DND-41 (cell line): Measurements from ENCODE around the gene BPIFB3.

Source experiments
- ATAC-seq: fragments of 200-7000 bp; cut with Tn5 transposase; 3 replicates; pipeline ENCODE4 v1.9.1; 2021; ENCODE audit warnings: low read depth; ENCODE audit not compliant: insufficient read depth
- DNase-seq: peaks from one replicate; pipeline ENCODE4 v3.0.0-alpha.2; 2020
- H2AFZ ChIP-seq: 2 replicates; pipeline ENCODE4 v1.6.0; 2012; ENCODE audit warnings: low read depth, low read length
- H3K27ac ChIP-seq: 2 replicates; pipeline ENCODE4 v1.5.1; 2012; ENCODE audit warnings: low read length, inconsistent platforms
- H3K27me3 ChIP-seq: fragments of 200-600 bp; sonication (generic); 2 replicates; pipeline ENCODE4 v1.6.0; 2012; ENCODE audit warnings: low read length, mild to moderate bottlenecking, inconsistent platforms; ENCODE audit not compliant: insufficient read depth, poor library complexity
- H3K36me3 ChIP-seq: 2 replicates; pipeline ENCODE4 v1.5.1; 2012; ENCODE audit warnings: low read length, inconsistent platforms; ENCODE audit not compliant: insufficient read depth
- H3K4me1 ChIP-seq: 2 replicates; pipeline ENCODE4 v1.5.1; 2012; ENCODE audit warnings: mild to moderate bottlenecking, low read length; ENCODE audit not compliant: insufficient read depth
- H3K4me2 ChIP-seq: 2 replicates; pipeline ENCODE4 v1.6.0; 2012; ENCODE audit warnings: mild to moderate bottlenecking, moderate library complexity, low read length, inconsistent platforms; ENCODE audit not compliant: insufficient read depth
- H3K4me3 ChIP-seq, 2 experiments: fragments of 200-600 bp in 1 of 2; shearing (Covaris generic) in 1 of 2; 2 replicates each; pipeline ENCODE4 v1.5.1; 2012 to 2016; ENCODE audit warnings: inconsistent platforms in 2 of 2, low read length in 2 of 2, mild to moderate bottlenecking in 2 of 2, low read depth in 1 of 2, moderate library complexity in 1 of 2
- H3K79me2 ChIP-seq: 2 replicates; pipeline ENCODE4 v1.6.0; 2012; ENCODE audit warnings: low read length, inconsistent platforms; ENCODE audit not compliant: insufficient read depth
- H3K9ac ChIP-seq: 2 replicates; pipeline ENCODE4 v1.6.0; 2012; ENCODE audit warnings: low read depth, mild to moderate bottlenecking, inconsistent platforms, low read length, moderate library complexity
- H3K9me3 ChIP-seq: 2 replicates; pipeline ENCODE4 v1.5.1; 2012; ENCODE audit warnings: low read length, moderate library complexity, mild to moderate bottlenecking, inconsistent platforms; ENCODE audit not compliant: insufficient read depth, severe bottlenecking
- H4K20me1 ChIP-seq: 2 replicates; pipeline ENCODE4 v1.6.0; 2012; ENCODE audit warnings: low read length; ENCODE audit not compliant: insufficient read depth
- EZH2 ChIP-seq: IDR thresholded peaks from 3 replicates; pipeline ENCODE4 v1.6.1; 2012; ENCODE audit warnings: borderline replicate concordance, low read depth, mild to moderate bottlenecking, moderate library complexity, low read length, inconsistent platforms; ENCODE audit not compliant: severe bottlenecking
- TF ChIP-seq, protein P1 (sequence below): IDR thresholded peaks from 2 replicates; pipeline ENCODE4 v1.5.1; 2012; ENCODE audit warnings: borderline replicate concordance, low read length, moderate library complexity, mild to moderate bottlenecking; ENCODE audit not compliant: poor library complexity, severe bottlenecking; ENCODE audit errors: extremely low read depth

Gene BPIFB3

DNA sequence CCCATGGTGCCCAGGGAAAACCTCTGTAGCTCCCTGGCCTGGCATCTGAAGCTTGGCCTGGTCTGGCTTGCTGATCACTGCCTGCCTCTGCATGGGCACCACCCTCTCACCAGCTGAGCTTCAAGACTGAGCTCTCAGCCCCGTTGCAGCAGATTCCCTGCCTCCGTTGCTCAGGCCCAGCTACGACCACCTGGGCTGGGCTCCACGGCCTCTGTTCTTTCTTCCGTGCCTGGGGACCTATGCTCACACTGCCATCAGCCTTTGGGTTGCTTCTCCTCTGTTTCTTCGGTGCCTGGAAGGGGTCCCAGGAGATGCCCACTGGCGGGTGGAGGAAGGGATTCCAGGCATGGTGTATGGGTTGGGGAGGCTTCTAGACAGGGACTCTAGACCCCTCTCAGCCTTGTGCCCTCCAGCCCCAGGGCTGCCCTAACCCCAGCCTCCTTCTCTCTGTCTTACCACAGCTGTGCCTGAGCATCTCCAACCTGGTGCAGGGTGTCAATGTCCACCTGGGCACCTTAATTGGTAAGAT is 37.1 kb upstream of the BPIFB3 start:
- no peak for ATAC-seq
- no peaks in the 10 kb centered on the region for H3K79me2 ChIP-seq
- no peaks in the 10 kb centered on the region for H3K27me3 ChIP-seq
- H3K9ac ChIP-seq, result no peak overlapping the region
- DNase-seq, result no peak
- H3K27ac ChIP-seq, result no peak overlapping the region
- no peak for TF ChIP-seq EZH2
- TF ChIP-seq, protein P1, sequence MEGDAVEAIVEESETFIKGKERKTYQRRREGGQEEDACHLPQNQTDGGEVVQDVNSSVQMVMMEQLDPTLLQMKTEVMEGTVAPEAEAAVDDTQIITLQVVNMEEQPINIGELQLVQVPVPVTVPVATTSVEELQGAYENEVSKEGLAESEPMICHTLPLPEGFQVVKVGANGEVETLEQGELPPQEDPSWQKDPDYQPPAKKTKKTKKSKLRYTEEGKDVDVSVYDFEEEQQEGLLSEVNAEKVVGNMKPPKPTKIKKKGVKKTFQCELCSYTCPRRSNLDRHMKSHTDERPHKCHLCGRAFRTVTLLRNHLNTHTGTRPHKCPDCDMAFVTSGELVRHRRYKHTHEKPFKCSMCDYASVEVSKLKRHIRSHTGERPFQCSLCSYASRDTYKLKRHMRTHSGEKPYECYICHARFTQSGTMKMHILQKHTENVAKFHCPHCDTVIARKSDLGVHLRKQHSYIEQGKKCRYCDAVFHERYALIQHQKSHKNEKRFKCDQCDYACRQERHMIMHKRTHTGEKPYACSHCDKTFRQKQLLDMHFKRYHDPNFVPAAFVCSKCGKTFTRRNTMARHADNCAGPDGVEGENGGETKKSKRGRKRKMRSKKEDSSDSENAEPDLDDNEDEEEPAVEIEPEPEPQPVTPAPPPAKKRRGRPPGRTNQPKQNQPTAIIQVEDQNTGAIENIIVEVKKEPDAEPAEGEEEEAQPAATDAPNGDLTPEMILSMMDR, result no peak
- no peaks in the 10 kb centered on the region for H3K4me1 ChIP-seq
- no peaks in the 10 kb centered on the region for H4K20me1 ChIP-seq
- H3K4me2 ChIP-seq, result no peak overlapping the region
- no peak overlapping the region for H3K4me3 ChIP-seq
- H3K36me3 ChIP-seq, result no peaks in the 10 kb centered on the region
- H3K9me3 ChIP-seq, result no peaks in the 10 kb centered on the region
- no peak overlapping the region for H2AFZ ChIP-seq

DNA sequence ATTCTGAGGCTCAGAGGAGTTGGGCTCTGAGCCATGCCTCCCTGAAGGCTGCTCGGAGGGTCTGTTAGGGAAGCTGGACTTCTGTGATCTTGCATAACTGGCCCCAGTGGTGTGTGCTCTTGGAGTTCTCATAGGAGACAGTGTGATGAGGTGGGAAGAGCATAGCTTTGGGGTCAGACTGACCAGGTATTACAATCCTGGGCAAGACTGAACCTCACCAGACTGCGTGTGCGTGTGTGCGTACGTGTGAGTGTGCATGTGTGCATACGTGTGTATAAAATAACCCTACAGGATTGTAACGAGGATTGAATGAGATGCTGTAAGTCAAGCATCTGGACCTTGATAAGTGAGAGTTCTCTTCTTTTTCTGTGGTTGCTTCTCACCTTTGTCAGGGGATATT is 36.2 kb upstream of the BPIFB3 start:
- no peak for TF ChIP-seq EZH2
- TF ChIP-seq, protein P1, result no peak
- H3K27me3 ChIP-seq, result no peaks in the 10 kb centered on the region
- no peak overlapping the region for H3K4me3 ChIP-seq
- H3K9ac ChIP-seq, result no peak overlapping the region
- no peak overlapping the region for H3K4me2 ChIP-seq
- H3K9me3 ChIP-seq, result no peaks in the 10 kb centered on the region
- H4K20me1 ChIP-seq, result no peaks in the 10 kb centered on the region
- ATAC-seq (no peak), DNase-seq (no peak)
- H3K27ac ChIP-seq, result no peak overlapping the region
- H3K36me3 ChIP-seq, result no peaks in the 10 kb centered on the region
- no peaks in the 10 kb centered on the region for H3K79me2 ChIP-seq
- H2AFZ ChIP-seq, result no peak overlapping the region
- H3K4me1 ChIP-seq, result no peaks in the 10 kb centered on the region

DNA sequence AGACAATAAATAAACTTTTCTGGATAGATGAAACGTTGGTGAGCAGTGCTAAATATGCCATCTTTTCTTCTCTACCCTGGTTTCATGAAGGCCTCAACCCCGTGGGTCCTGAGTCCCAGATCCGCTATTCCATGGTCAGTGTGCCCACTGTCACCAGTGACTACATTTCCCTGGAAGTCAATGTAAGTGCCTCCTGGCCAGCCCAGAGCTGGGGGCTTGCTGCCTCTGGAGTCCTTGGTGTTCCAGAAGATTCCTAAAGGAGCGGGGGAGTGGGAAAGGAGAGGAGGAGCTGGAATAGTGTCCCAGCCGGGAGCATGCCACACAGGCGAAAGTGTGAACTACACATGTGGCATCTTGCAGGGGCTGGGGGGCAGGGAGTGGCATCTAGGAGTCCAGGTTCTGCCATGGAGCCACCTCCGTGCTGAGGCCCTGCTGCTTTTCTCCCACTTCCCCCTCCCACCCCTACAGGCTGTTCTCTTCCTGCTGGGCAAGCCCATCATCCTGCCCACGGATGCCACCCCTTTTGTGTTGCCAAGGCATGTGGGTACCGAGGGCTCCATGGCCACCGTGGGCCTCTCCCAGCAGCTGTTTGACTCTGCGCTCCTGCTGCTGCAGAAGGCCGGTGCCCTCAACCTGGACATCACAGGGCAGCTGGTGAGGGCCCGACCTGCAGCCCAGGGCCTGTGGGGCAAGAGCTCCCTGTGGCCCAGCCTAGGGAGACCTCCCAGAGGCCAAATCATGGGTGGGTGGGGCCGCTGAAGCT is 35.4 kb upstream of the BPIFB3 start:
- TF ChIP-seq, protein P1, result no peak
- no peak for TF ChIP-seq EZH2
- no peak overlapping the region for H2AFZ ChIP-seq
- no peaks in the 10 kb centered on the region for H3K4me1 ChIP-seq
- no peaks in the 10 kb centered on the region for H3K9me3 ChIP-seq
- no peak overlapping the region for H3K9ac ChIP-seq
- no peak for DNase-seq
- no peak overlapping the region for H3K4me2 ChIP-seq
- ATAC-seq, result no peak
- H3K79me2 ChIP-seq, result no peaks in the 10 kb centered on the region
- no peak overlapping the region for H3K27ac ChIP-seq
- H3K4me3 ChIP-seq, result no peak overlapping the region
- no peaks in the 10 kb centered on the region for H4K20me1 ChIP-seq
- H3K27me3 ChIP-seq, result no peaks in the 10 kb centered on the region
- H3K36me3 ChIP-seq, result no peaks in the 10 kb centered on the region
